HG02885 (cell line): ENCODE measurements around the gene ATXN7L1.

Experiments used
- ATAC-seq: cut with Tn5 transposase; IDR thresholded peaks from one replicate; pipeline ENCODE4 v1.9.1; 2021; ENCODE audit warnings: mild to moderate bottlenecking; ENCODE audit not compliant: unreplicated experiment, poor library complexity

Gene ATXN7L1

GRCh38 chr7:105565190-105565589, 311.2 kb downstream of the ATXN7L1 start:
- no peak for ATAC-seq

GRCh38 chr7:105559926-105560325, 316.5 kb downstream of the ATXN7L1 start:
- ATAC-seq, result no peak
